Activated T-cell treated with anti-CD3 and anti-CD28 coated beads, Interleukin-2, amount 50 U/mL, for 1 hour (primary cell): ENCODE results near the gene CORO2A.
"Not testable (repeated sequence)": the region's sequence is repeated elsewhere in the genome, so short reads cannot be mapped to it uniquely, and the experiment has no call there.

ENCODE experiments used
- DNase-seq: peaks from one replicate; pipeline ENCODE4 v3.0.0-alpha.2; 2020

Gene CORO2A

GRCh38 chr9:98078895-98079294, 113.5 kb downstream of the CORO2A start:
- no peak for DNase-seq

GRCh38 chr9:98076514-98076890, 115.9 kb downstream of the CORO2A start:
- not testable (repeated sequence) for DNase-seq

- DNase-seq, result no peak
These were observed 117.1 kb downstream of the CORO2A start for GRCh38 chr9:98075332-98075805.

GRCh38 chr9:98074115-98074990, 118.1 kb downstream of the CORO2A start:
- DNase-seq, result peak; percentile 75

- DNase-seq, result no peak
These were observed 120.7 kb downstream of the CORO2A start for GRCh38 chr9:98071737-98072136.
